Stomach (tissue), 4 donors: ENCODE measurements around the gene GBP2.

ENCODE experiments used
- CTCF ChIP-seq, 7 experiments: fragments of 450-650 bp in 4 of 7; fragments of 200-600 bp in 3 of 7; sonication (generic) in 3 of 7; IDR thresholded peaks; one replicate each; pipeline ENCODE4 v1.5.1; 2016 to 2019; ENCODE audit warnings: antibody characterized with exemption in 7 of 7, control low read depth in 2 of 7, mild to moderate bottlenecking in 1 of 7
- POLR2A ChIP-seq, 4 donors: fragments of 450-650 bp; IDR thresholded peaks; one replicate each; pipeline ENCODE4 v1.6.1; 2016; ENCODE audit warnings: antibody characterized with exemption in 4 of 4, control low read depth in 2 of 4, mild to moderate bottlenecking in 1 of 4, moderate library complexity in 1 of 4
- POLR2AphosphoS5 ChIP-seq, 3 donors: sonication (generic); formaldehyde crosslinking; IDR thresholded peaks; one replicate each; pipeline ENCODE4 v1.6.1; 2016; ENCODE audit warnings: antibody characterized with exemption in 3 of 3

GRCh38 chr1:89149976-89150375 is 24.1 kb upstream of the GBP2 start:
- TF ChIP-seq CTCF (IDR thresholded peaks at IDR 0.05), result no peak
- TF ChIP-seq POLR2A (IDR thresholded peaks at IDR 0.05), result no peak
- TF ChIP-seq POLR2AphosphoS5 (IDR thresholded peaks at IDR 0.05), result no peak
